HuH-7.5 (cell line): ENCODE results near the gene INCA1.
A peak's percentile ranks its signal among the peaks of the same experiment; 100 is the strongest.
"Not testable (repeated sequence)": the region's sequence is repeated elsewhere in the genome, so short reads cannot be mapped to it uniquely, and the experiment has no call there.

Experiments
- DNase-seq: peaks from one replicate; pipeline ENCODE4 v3.0.0; 2011; ENCODE audit warnings: low spot score

Gene INCA1

GRCh38 chr17:4997302-4998026, at the start of gene INCA1, which contains the start of gene KIF1C:
Gene INCA1, minus strand, starts transcription at chr17:4997522. Its CDS starts 3,085 bp downstream, at chr17:4994437.
Gene KIF1C, plus strand, starts transcription at chr17:4997950. Its CDS starts 2,297 bp downstream, at chr17:5000247.
- DNase-seq, result peak; percentile 95

- no peak for DNase-seq
Observed at GRCh38 chr17:5045496-5045895, 48.2 kb upstream of the INCA1 start.

GRCh38 chr17:5044630-5045029, 47.3 kb upstream of the INCA1 start:
- no peak for DNase-seq

GRCh38 chr17:5043524-5043923, 46.2 kb upstream of the INCA1 start:
- no peak for DNase-seq

- no peak for DNase-seq
Observed at GRCh38 chr17:5042157-5043022, 45.1 kb upstream of the INCA1 start.

GRCh38 chr17:5035315-5035714, 38.0 kb upstream of the INCA1 start, which contains the start of gene SLC52A1:
Gene SLC52A1, minus strand, starts transcription at chr17:5035426. Its CDS starts 820 bp downstream, at chr17:5034606.
- DNase-seq, result no peak

- no peak for DNase-seq
Observed at GRCh38 chr17:5034651-5035050, 37.3 kb upstream of the INCA1 start.

- no peak for DNase-seq
Observed at GRCh38 chr17:5034063-5034462, 36.7 kb upstream of the INCA1 start.

- no peak for DNase-seq
Observed at GRCh38 chr17:5033352-5034015, 36.2 kb upstream of the INCA1 start.

GRCh38 chr17:5032865-5033264, 35.5 kb upstream of the INCA1 start:
- no peak for DNase-seq

GRCh38 chr17:5031365-5032082, 34.2 kb upstream of the INCA1 start:
- peak; percentile 78 for DNase-seq

GRCh38 chr17:5030168-5030567, 32.8 kb upstream of the INCA1 start:
- not testable (repeated sequence) for DNase-seq

- no peak for DNase-seq
Observed at GRCh38 chr17:5027916-5028315, 30.6 kb upstream of the INCA1 start.

- DNase-seq, result no peak
Observed at GRCh38 chr17:5027299-5027698, 30.0 kb upstream of the INCA1 start.

- no peak for DNase-seq
Observed at GRCh38 chr17:5024604-5025003, 27.3 kb upstream of the INCA1 start.

GRCh38 chr17:5023588-5024147, 26.3 kb upstream of the INCA1 start:
- DNase-seq, result no peak

GRCh38 chr17:5022171-5022711, 24.9 kb upstream of the INCA1 start:
- no peak for DNase-seq

GRCh38 chr17:5020502-5021023, 23.2 kb upstream of the INCA1 start:
- DNase-seq, result no peak

GRCh38 chr17:5019475-5019956, 22.2 kb upstream of the INCA1 start:
- DNase-seq, result no peak

GRCh38 chr17:5014357-5014756, 17.0 kb upstream of the INCA1 start:
- DNase-seq, result no peak

GRCh38 chr17:5011928-5012327, 14.6 kb upstream of the INCA1 start:
- DNase-seq, result no peak
